Measurements from ENCODE around the gene ARHGEF2. TPM values are rescaled to one million over a fixed set of nuclear protein-coding genes. Genes with fewer than 3 reads are reported as not detected.

The ARHGEF2 gene
- total RNA-seq, result 136 and 173 TPM in 2 replicates

GRCh38 chr1:155978325-155978972 lies at the start of gene ARHGEF2:
ARHGEF2 (minus strand) TSS chr1:155978547; CDS start chr1:155978427, 120 bp downstream.

GRCh38 chr1:156020293-156021092 lies 42.1 kb upstream of the ARHGEF2 start, which contains the start of gene SSR2:
SSR2 (minus strand) TSS chr1:156020951; CDS start chr1:156020167, 784 bp downstream.

GRCh38 chr1:155940993-155941844 lies 37.1 kb downstream of the ARHGEF2 start, which contains the start of gene RXFP4:
RXFP4 (plus strand) TSS chr1:155941638; CDS start chr1:155941710, 72 bp downstream.

GRCh38 chr1:155934097-155934935 lies 44.0 kb downstream of the ARHGEF2 start, which contains the start of gene KHDC4:
KHDC4 (minus strand) TSS chr1:155934413; CDS start chr1:155934373, 40 bp downstream.

GRCh38 chr1:155911156-155912055 lies 66.9 kb downstream of the ARHGEF2 start, which contains the start of gene RIT1:
RIT1 (minus strand) TSS chr1:155911349; CDS start chr1:155910761, 588 bp downstream.

Other genes starting within 250 kb of the ARHGEF2 start
- 31.5 and 34.3 TPM in 2 replicates for gene GON4L, start 121.3 kb downstream of the ARHGEF2 start, total RNA-seq
- gene SYT11, start 119.0 kb downstream of the ARHGEF2 start, total RNA-seq, result 82.2 and 88.3 TPM in 2 replicates
- 33.6 and 39.7 TPM in 2 replicates for gene RIT1, start 67.2 kb downstream of the ARHGEF2 start, total RNA-seq
- 20.3 and 25.9 TPM in 2 replicates for gene KHDC4, start 44.1 kb downstream of the ARHGEF2 start, total RNA-seq
- gene RXFP4, start 36.9 kb downstream of the ARHGEF2 start, total RNA-seq, result 0.07 TPM in 1 of 2 replicates, not detected in the other
- 250 and 314 TPM in 2 replicates for gene SSR2, start 42.4 kb upstream of the ARHGEF2 start, total RNA-seq
- gene UBQLN4, start 75.3 kb upstream of the ARHGEF2 start, total RNA-seq, result 15.6 and 21.3 TPM in 2 replicates
- 47.6 and 56.5 TPM in 2 replicates for gene LAMTOR2, start 76.2 kb upstream of the ARHGEF2 start, total RNA-seq
- not detected in 2 replicates for gene RAB25, start 82.6 kb upstream of the ARHGEF2 start, total RNA-seq
- 1.2 and 4.1 TPM in 2 replicates for gene MEX3A, start 103.9 kb upstream of the ARHGEF2 start, total RNA-seq
- gene LMNA, start 136.2 kb upstream of the ARHGEF2 start, total RNA-seq, result 1,049 and 1,502 TPM in 2 replicates
- 1.6 and 2.7 TPM in 2 replicates for gene SEMA4A, start 175.0 kb upstream of the ARHGEF2 start, total RNA-seq
- 11.2 and 11.3 TPM in 2 replicates for gene SLC25A44, start 215.6 kb upstream of the ARHGEF2 start, total RNA-seq
- 16.9 and 20.3 TPM in 2 replicates for gene PMF1, start 234.5 kb upstream of the ARHGEF2 start, total RNA-seq

Data from smooth muscle cell of the pulmonary artery (primary cell).